Measurements from ENCODE around the gene LDHB. TPM values are rescaled to one million over a fixed set of nuclear protein-coding genes. Genes with fewer than 3 reads are reported as not detected.
"Not testable (repeated sequence)": the region's sequence is repeated elsewhere in the genome, so short reads cannot be mapped to it uniquely, and the experiment has no call there.

Gene LDHB
- total RNA-seq, 2 donors from 2014 or later, result 249 to 280 TPM

DNA sequence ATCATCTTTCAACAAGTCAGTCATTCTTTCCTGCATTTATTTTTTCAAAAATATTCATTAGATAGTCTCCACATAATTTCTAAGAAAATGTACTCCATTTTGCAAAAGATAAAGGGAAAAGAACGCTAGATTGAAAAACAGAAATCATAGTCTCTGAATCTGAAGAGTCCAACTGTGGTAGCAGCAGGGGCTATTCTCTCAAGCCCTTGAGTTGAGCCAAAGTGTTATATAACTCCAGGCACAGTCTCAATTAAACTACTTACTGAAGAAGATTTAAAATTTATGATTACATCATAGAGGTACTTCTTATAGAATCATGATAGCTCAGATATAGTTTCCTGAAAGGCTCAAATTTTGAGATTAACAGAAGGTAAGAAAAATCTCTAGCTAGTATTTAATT, 5.8 kb downstream of the LDHB start:
- Histone ChIP-seq H3K4me1 (replicated peaks) (no peaks in the 10 kb centered on the region), H3K27me3 (replicated peaks; ENCODE audit: insufficient read depth) (no peaks in the 10 kb centered on the region), H3K27ac (no peak overlapping the region), H3K36me3 (no peaks in the 10 kb centered on the region), H3K9me3 (no peaks in the 10 kb centered on the region), H3K4me3 (no peak overlapping the region)
- no peak for TF ChIP-seq POLR2A (IDR thresholded peaks at IDR 0.05)
- no peak for TF ChIP-seq CTCF (IDR thresholded peaks at IDR 0.05)
- TF ChIP-seq POLR2AphosphoS5 (IDR thresholded peaks at IDR 0.05), result no peak
- DNase-seq (ENCODE audit: low spot score), result no peak
- 96% methylated on average over 1 of the region's 1 CpG for WGBS
- intact Hi-C loops (cut with DNase I), result no loop called here

DNA sequence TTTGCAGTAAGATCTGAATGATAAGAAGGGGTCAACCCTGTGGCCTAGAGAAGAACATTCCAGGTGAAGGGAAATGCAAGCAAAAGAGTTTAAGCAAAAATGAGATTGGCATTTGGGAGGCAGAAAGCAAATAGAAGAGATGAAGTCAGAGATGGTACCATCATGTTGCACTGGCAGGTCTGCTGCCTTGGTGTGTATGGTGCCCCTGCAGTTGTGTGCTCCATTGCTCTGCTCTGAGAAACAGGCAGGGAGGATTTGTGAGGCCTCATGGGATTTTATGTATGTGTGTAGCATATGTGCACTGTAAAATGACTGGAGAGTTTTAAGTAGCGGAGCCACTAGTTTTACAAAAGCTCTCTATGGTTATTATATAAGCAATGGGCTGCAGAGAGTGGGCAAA, 6.6 kb downstream of the LDHB start:
- no peaks in the 10 kb centered on the region for H3K36me3 ChIP-seq
- intact Hi-C loops (cut with DNase I), result no loop called here
- 96% methylated on average over 1 of the region's 1 CpG for WGBS
- no peaks in the 10 kb centered on the region for H3K27me3 ChIP-seq (replicated peaks; ENCODE audit: insufficient read depth)
- no peak for TF ChIP-seq POLR2AphosphoS5 (IDR thresholded peaks at IDR 0.05)
- TF ChIP-seq POLR2A (IDR thresholded peaks at IDR 0.05), result no peak
- TF ChIP-seq CTCF (IDR thresholded peaks at IDR 0.05), result no peak
- H3K4me1 ChIP-seq (replicated peaks), result no peaks in the 10 kb centered on the region
- DNase-seq (ENCODE audit: low spot score), result no peak
- no peak overlapping the region for H3K4me3 ChIP-seq
- H3K9me3 ChIP-seq, result no peaks in the 10 kb centered on the region
- no peak overlapping the region for H3K27ac ChIP-seq

DNA sequence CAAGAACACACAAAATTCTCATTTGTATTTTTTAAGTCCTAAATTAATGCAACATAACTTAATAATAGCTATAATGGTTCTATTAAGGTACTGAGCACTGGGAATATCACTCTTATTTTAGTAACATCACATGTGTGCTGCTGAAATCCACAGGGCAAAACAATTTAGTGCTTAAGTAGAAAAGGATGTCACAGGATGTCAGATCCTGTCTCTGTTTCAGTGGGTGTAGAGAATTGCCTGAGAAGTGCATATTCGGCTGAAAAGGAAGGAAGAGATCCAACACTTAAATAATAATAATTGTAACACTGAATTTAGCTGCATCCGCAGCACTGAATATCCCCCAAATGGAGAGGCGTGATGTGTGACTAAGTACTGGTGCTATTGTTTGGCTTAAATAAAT, 8.6 kb downstream of the LDHB start:
- Histone ChIP-seq H3K4me3 (no peak overlapping the region), H3K27ac (no peak overlapping the region), H3K27me3 (replicated peaks; ENCODE audit: insufficient read depth) (no peaks in the 10 kb centered on the region), H3K4me1 (replicated peaks) (no peaks in the 10 kb centered on the region), H3K9me3 (no peaks in the 10 kb centered on the region), H3K36me3 (no peaks in the 10 kb centered on the region)
- WGBS, result 61% methylated on average over 3 of the region's 3 CpGs
- intact Hi-C loops (cut with DNase I), result no loop called here
- TF ChIP-seq CTCF (IDR thresholded peaks at IDR 0.05) (no peak), POLR2A (IDR thresholded peaks at IDR 0.05) (no peak), POLR2AphosphoS5 (IDR thresholded peaks at IDR 0.05) (no peak)
- DNase-seq (ENCODE audit: low spot score), result no peak

DNA sequence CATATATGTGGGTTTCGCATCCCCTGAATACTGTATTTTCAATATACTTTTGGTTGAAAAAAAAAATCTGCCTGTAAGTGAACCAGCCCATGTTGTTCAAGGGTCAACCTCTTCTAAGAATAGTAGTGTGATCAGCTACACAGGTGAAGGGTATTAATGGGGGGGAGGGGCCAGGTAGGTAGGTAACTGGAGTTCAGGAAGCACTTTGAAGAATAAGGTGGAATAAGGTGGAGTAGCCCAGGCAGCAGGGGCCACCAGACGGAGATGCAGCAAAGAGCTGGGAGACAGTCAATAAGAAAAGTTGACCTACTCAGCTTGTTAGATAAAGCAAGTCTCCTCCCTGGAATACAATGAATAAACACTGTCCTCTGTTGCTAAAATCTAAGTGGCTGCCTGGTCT, 9.3 kb downstream of the LDHB start:
- Histone ChIP-seq H3K36me3 (no peaks in the 10 kb centered on the region), H3K9me3 (no peaks in the 10 kb centered on the region), H3K4me3 (no peak overlapping the region), H3K27me3 (replicated peaks; ENCODE audit: insufficient read depth) (no peaks in the 10 kb centered on the region), H3K27ac (no peak overlapping the region), H3K4me1 (replicated peaks) (no peaks in the 10 kb centered on the region)
- no peak for DNase-seq (ENCODE audit: low spot score)
- intact Hi-C loops (cut with DNase I), result no loop called here
- WGBS, result 100% methylated on average over 2 of the region's 2 CpGs
- TF ChIP-seq POLR2A (IDR thresholded peaks at IDR 0.05) (no peak), CTCF (IDR thresholded peaks at IDR 0.05) (no peak), POLR2AphosphoS5 (IDR thresholded peaks at IDR 0.05) (no peak)

- no peak overlapping the region for H3K4me3 ChIP-seq
- H3K9me3 ChIP-seq, result no peaks in the 10 kb centered on the region
- H3K36me3 ChIP-seq, result peaks cover 0 to 4% of the 10 kb centered on the region in 2 donors
- no peaks in the 10 kb centered on the region for H3K27me3 ChIP-seq (replicated peaks; ENCODE audit: insufficient read depth)
- intact Hi-C loops (cut with DNase I), result no loop called here
- TF ChIP-seq CTCF (IDR thresholded peaks at IDR 0.05), result no peak
- TF ChIP-seq POLR2A (IDR thresholded peaks at IDR 0.05), result no peak
- no peak for TF ChIP-seq POLR2AphosphoS5 (IDR thresholded peaks at IDR 0.05)
- no peak for DNase-seq (ENCODE audit: low spot score)
- H3K27ac ChIP-seq, result no peak overlapping the region
- H3K4me1 ChIP-seq (replicated peaks), result no peaks in the 10 kb centered on the region
Measured at GRCh38 chr12:21647179-21647578, 10.5 kb downstream of the LDHB start.

GRCh38 chr12:21645041-21645500, 12.6 kb downstream of the LDHB start:
- H3K4me1 ChIP-seq (replicated peaks); DNase-seq (ENCODE audit: low spot score); H3K9me3 ChIP-seq; H3K4me3 ChIP-seq; H3K27me3 ChIP-seq (replicated peaks; ENCODE audit: insufficient read depth); H3K36me3 ChIP-seq; H3K27ac ChIP-seq; intact Hi-C loops (cut with DNase I): not testable (repeated sequence)
- WGBS, result 44% methylated on average over 7 of the region's 7 CpGs
